Thyroid gland (tissue), 4 donors: ENCODE measurements around the gene CAPS2.

ENCODE experiments used
- CTCF ChIP-seq, 6 experiments: fragments of 200-600 bp in 3 of 6; fragments of 450-650 bp in 3 of 6; sonication (generic) in 3 of 6; IDR thresholded peaks; one replicate each; pipeline ENCODE4 v1.5.1; 2016 to 2019; ENCODE audit warnings: antibody characterized with exemption in 6 of 6, mild to moderate bottlenecking in 2 of 6, inconsistent platforms in 1 of 6, moderate library complexity in 1 of 6
- POLR2A ChIP-seq, 2 donors: fragments of 450-650 bp; IDR thresholded peaks; one replicate each; pipeline ENCODE4 v1.6.1; 2017; ENCODE audit warnings: antibody characterized with exemption in 2 of 2, mild to moderate bottlenecking in 2 of 2, moderate library complexity in 1 of 2

DNA sequence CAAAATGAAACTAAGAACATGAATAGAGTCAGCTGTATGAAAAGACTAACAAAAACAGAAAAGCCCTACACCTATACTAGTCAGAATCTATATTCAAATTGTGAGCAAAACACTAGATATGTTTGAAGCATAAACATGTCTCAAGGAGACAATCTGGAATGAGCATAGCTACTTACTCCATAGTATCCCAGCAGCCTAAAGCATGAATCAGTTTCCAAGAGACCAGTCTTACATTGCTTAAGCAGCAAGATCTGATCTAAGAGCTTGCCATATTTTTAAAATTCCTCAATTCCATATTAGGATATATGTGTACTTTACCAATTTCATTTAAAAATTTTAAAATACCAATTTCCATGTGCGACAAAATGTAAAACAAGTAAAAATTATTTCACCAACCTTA is 7.7 kb downstream of the CAPS2 start:
- TF ChIP-seq CTCF (IDR thresholded peaks at IDR 0.05) (no peak), POLR2A (IDR thresholded peaks at IDR 0.05) (no peak)
